Calu3 (cell line): ENCODE measurements around the gene ZNF804B. TPM values are rescaled to one million over a fixed set of nuclear protein-coding genes. Genes with fewer than 3 reads are reported as not detected.

Experiments used
- BruUV-seq: library from RNA; stranded (reverse); fragments of 400-500 nt; replicated peaks from 2 replicates; lab custom pipeline; 2021; lab: Mats Ljungman, UMichigan
- CTCF ChIA-PET: fragments of 300-600 bp; sonication (Branson Sonifier 250); formaldehyde crosslinking; loops from one replicate; lab custom pipeline; 2022; ENCODE audit warnings: antibody characterized with exemption; lab: Charles Lee
- DNase-seq: peaks from one replicate; pipeline ENCODE4 v3.0.0; 2022
- H3K27ac Mint-ChIP-seq: one replicate; pipeline ENCODE4 v1.8.0; 2022; ENCODE audit warnings: mixed read lengths; ENCODE audit not compliant: unreplicated experiment
- H3K27me3 Mint-ChIP-seq: one replicate; pipeline ENCODE4 v1.8.0; 2022; ENCODE audit warnings: mixed read lengths; ENCODE audit not compliant: unreplicated experiment
- H3K36me3 Mint-ChIP-seq: one replicate; pipeline ENCODE4 v1.8.0; 2022; ENCODE audit warnings: mild to moderate bottlenecking, moderate library complexity, mixed read lengths; ENCODE audit not compliant: insufficient read depth, unreplicated experiment
- H3K4me1 Mint-ChIP-seq: one replicate; pipeline ENCODE4 v1.8.0; 2022; ENCODE audit warnings: mild to moderate bottlenecking, low read depth, mixed read lengths; ENCODE audit not compliant: unreplicated experiment
- H3K4me3 Mint-ChIP-seq: one replicate; pipeline ENCODE4 v1.8.0; 2022; ENCODE audit warnings: mild to moderate bottlenecking, low read depth, moderate library complexity, mixed read lengths; ENCODE audit not compliant: unreplicated experiment
- H3K9me3 Mint-ChIP-seq: one replicate; pipeline ENCODE4 v1.8.0; 2022; ENCODE audit warnings: low read depth, mixed read lengths; ENCODE audit not compliant: unreplicated experiment
- CTCF ChIP-seq: fragments of 200-600 bp; IDR thresholded peaks from one replicate; pipeline ENCODE4 v1.8.0; 2022; ENCODE audit warnings: antibody characterized with exemption; ENCODE audit not compliant: unreplicated experiment
- intact Hi-C: fragments of 100-400 bp; cut with micrococcal nuclease; formaldehyde crosslinking; loops from one replicate; pipeline ENCODE4 v1.10.0; 2022; ENCODE audit not compliant: unreplicated experiment
- total RNA-seq: library from RNA; stranded (reverse); gene quantifications from 2 replicates; pipeline ENCODE4 v1.2.3, GENCODE V29; 2022

Gene ZNF804B
- total RNA-seq, 1 experiment from 2014 or later, result not detected

- H3K9me3 Mint-ChIP-seq, result no peaks in the 10 kb centered on the region
- H3K27me3 Mint-ChIP-seq, result no peaks in the 10 kb centered on the region
- no peak overlapping the region for H3K27ac Mint-ChIP-seq
- CTCF ChIA-PET, result no interaction called here
- DNase-seq, result no peak
- no peak for TF ChIP-seq CTCF
- H3K4me3 Mint-ChIP-seq, result no peak overlapping the region
- no peaks in the 10 kb centered on the region for H3K4me1 Mint-ChIP-seq
- BruUV-seq, result no TSS peak
- no peaks in the 10 kb centered on the region for H3K36me3 Mint-ChIP-seq
- intact Hi-C loops, result no loop called here
Measured at GRCh38 chr7:89238156-89238555, 478.7 kb downstream of the ZNF804B start.

- H3K27ac Mint-ChIP-seq, result no peak overlapping the region
- no peaks in the 10 kb centered on the region for H3K27me3 Mint-ChIP-seq
- H3K4me1 Mint-ChIP-seq, result no peaks in the 10 kb centered on the region
- no TSS peak for BruUV-seq
- TF ChIP-seq CTCF, result no peak
- no peak for DNase-seq
- no peaks in the 10 kb centered on the region for H3K36me3 Mint-ChIP-seq
- H3K9me3 Mint-ChIP-seq, result no peaks in the 10 kb centered on the region
- no peak overlapping the region for H3K4me3 Mint-ChIP-seq
- intact Hi-C loops, result no loop called here
- CTCF ChIA-PET, result no interaction called here
Measured at GRCh38 chr7:89246196-89246595, 486.7 kb downstream of the ZNF804B start.

- no peaks in the 10 kb centered on the region for H3K4me1 Mint-ChIP-seq
- no TSS peak for BruUV-seq
- DNase-seq, result no peak
- no peaks in the 10 kb centered on the region for H3K27me3 Mint-ChIP-seq
- CTCF ChIA-PET, result no interaction called here
- H3K27ac Mint-ChIP-seq, result no peak overlapping the region
- no peaks in the 10 kb centered on the region for H3K36me3 Mint-ChIP-seq
- no peak for TF ChIP-seq CTCF
- intact Hi-C loops, result no loop called here
- no peak overlapping the region for H3K4me3 Mint-ChIP-seq
- H3K9me3 Mint-ChIP-seq, result no peaks in the 10 kb centered on the region
Measured at GRCh38 chr7:89247207-89247606, 487.7 kb downstream of the ZNF804B start.

- no peaks in the 10 kb centered on the region for H3K36me3 Mint-ChIP-seq
- H3K9me3 Mint-ChIP-seq, result no peaks in the 10 kb centered on the region
- H3K4me1 Mint-ChIP-seq, result no peaks in the 10 kb centered on the region
- BruUV-seq, result no TSS peak
- H3K4me3 Mint-ChIP-seq, result no peak overlapping the region
- DNase-seq, result no peak
- intact Hi-C loops, result no loop called here
- TF ChIP-seq CTCF, result no peak
- no peaks in the 10 kb centered on the region for H3K27me3 Mint-ChIP-seq
- CTCF ChIA-PET, result no interaction called here
- no peak overlapping the region for H3K27ac Mint-ChIP-seq
Measured at GRCh38 chr7:89259085-89259484, 499.6 kb downstream of the ZNF804B start.

DNA sequence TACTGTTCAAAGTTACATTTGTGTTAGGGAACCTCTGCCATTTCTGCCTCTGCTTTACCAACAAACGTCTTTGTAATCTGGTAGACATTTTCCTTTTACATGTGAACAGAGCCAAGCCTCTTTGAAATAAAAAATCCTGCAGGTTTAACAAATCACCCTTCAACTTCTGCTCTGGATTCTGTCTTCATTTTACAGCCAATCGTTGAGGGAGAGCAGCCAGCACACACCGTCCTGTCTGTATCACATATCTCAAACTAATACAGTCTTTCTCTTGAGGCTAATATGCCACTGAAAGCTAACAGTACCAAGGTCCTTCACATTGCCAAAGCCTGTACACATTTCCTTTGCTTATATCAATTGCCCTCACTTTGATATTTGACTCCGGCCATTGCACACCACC is 504.6 kb downstream of the ZNF804B start:
- no peak for DNase-seq
- Mint-ChIP-seq H3K36me3 (no peaks in the 10 kb centered on the region), H3K27ac (no peak overlapping the region), H3K9me3 (no peaks in the 10 kb centered on the region), H3K4me1 (no peaks in the 10 kb centered on the region), H3K27me3 (no peaks in the 10 kb centered on the region), H3K4me3 (no peak overlapping the region)
- no TSS peak for BruUV-seq
- CTCF ChIA-PET, result no interaction called here
- TF ChIP-seq CTCF, result no peak
- intact Hi-C loops, result no loop called here
